ENCODE measurements around the gene PCBP4. TPM values are rescaled to one million over a fixed set of nuclear protein-coding genes. Genes with fewer than 3 reads are reported as not detected.

Gene PCBP4
- total RNA-seq, 1 experiment from 2014 or later = 45.8 TPM

- H3K4me1 ChIP-seq (ENCODE audit: insufficient read depth, low read length) = peaks cover 12% of the 10 kb centered on the region
- ChIA-PET CTCF (no interaction called here), POLR2A (ENCODE audit: unreplicated experiment) (no interaction called here)
- no peaks in the 10 kb centered on the region for H4K20me1 ChIP-seq (ENCODE audit: low read length)
- no peak overlapping the region for H3K4me2 ChIP-seq (ENCODE audit: low read length)
- DNase-seq (no peak), ATAC-seq (no peak)
- intact Hi-C loops (cut with micrococcal nuclease) = loop anchor here (2.0 kb wide), 1 partner anchor 25 kb away; the partner anchor contains the start of genes ABHD14A and ABHD14B
- no peak overlapping the region for H3K27ac ChIP-seq (ENCODE audit: low read length)
- no peaks in the 10 kb centered on the region for H3K27me3 ChIP-seq (ENCODE audit: low read length)
- H2AFZ ChIP-seq (ENCODE audit: low read length) = no peak overlapping the region
- H3K9me3 ChIP-seq (ENCODE audit: low read length) = no peaks in the 10 kb centered on the region
- no peak overlapping the region for H3K9ac ChIP-seq (ENCODE audit: low read length)
- no peaks in the 10 kb centered on the region for H3K9me2 ChIP-seq (replicated peaks; ENCODE audit: low read length)
- TF ChIP-seq CTCF (conservative IDR thresholded peaks at IDR 0.05; ENCODE audit: low read depth, low read length) = no peak
- TF ChIP-seq EZH2 (IDR thresholded peaks at IDR 0.05; ENCODE audit: low read length, unreplicated experiment) = no peak
- no peak for TF ChIP-seq EZH2phosphoT487 (IDR thresholded peaks at IDR 0.05; ENCODE audit: borderline replicate concordance, low read length)
- no TSS peak for BruUV-seq (replicated peaks)
- H3K36me3 ChIP-seq (ENCODE audit: low read depth, low read length) = peaks cover 5% of the 10 kb centered on the region
- no peak overlapping the region for H3K4me3 ChIP-seq (ENCODE audit: low read length)
- H3K79me2 ChIP-seq (ENCODE audit: low read length) = peaks cover 9% of the 10 kb centered on the region
- H3F3A ChIP-seq (ENCODE audit: low read length, unreplicated experiment) = peaks cover 2% of the 10 kb centered on the region
These were observed 32.6 kb upstream of the PCBP4 start for GRCh38 chr3:51999846-52000245.

- no TSS peak for BruUV-seq (replicated peaks)
- intact Hi-C loops (cut with micrococcal nuclease) = loop anchor here (1.0 to 2.0 kb wide), 2 partner anchors 15 to 24 kb away; partner anchors contain the start of genes ABHD14A, ABHD14B and ACY1
- ChIA-PET CTCF (no interaction called here), POLR2A (ENCODE audit: unreplicated experiment) (no interaction called here)
- no peak overlapping the region for H3K4me2 ChIP-seq (ENCODE audit: low read length)
- H3K27me3 ChIP-seq (ENCODE audit: low read length) = no peaks in the 10 kb centered on the region
- peaks cover 15% of the 10 kb centered on the region for H3K36me3 ChIP-seq (ENCODE audit: low read depth, low read length)
- H3K4me3 ChIP-seq (ENCODE audit: low read length) = no peak overlapping the region
- DNase-seq (no peak), ATAC-seq (no peak)
- no peak overlapping the region for H3K9ac ChIP-seq (ENCODE audit: low read length)
- H3K27ac ChIP-seq (ENCODE audit: low read length) = no peak overlapping the region
- 0 out of 2 replicates have a peak, but pooled peaks cover 4% of the 10 kb centered on the region for H4K20me1 ChIP-seq (ENCODE audit: low read length)
- H3K9me3 ChIP-seq (ENCODE audit: low read length) = no peaks in the 10 kb centered on the region
- H3F3A ChIP-seq (ENCODE audit: low read length, unreplicated experiment) = peaks cover 10% of the 10 kb centered on the region
- TF ChIP-seq CTCF (conservative IDR thresholded peaks at IDR 0.05; ENCODE audit: low read depth, low read length) = no peak
- no peak for TF ChIP-seq EZH2phosphoT487 (IDR thresholded peaks at IDR 0.05; ENCODE audit: borderline replicate concordance, low read length)
- TF ChIP-seq EZH2 (IDR thresholded peaks at IDR 0.05; ENCODE audit: low read length, unreplicated experiment) = no peak
- no peak overlapping the region for H2AFZ ChIP-seq (ENCODE audit: low read length)
- peaks cover 19% of the 10 kb centered on the region for H3K79me2 ChIP-seq (ENCODE audit: low read length)
- H3K9me2 ChIP-seq (replicated peaks; ENCODE audit: low read length) = no peaks in the 10 kb centered on the region
- peaks cover 22% of the 10 kb centered on the region for H3K4me1 ChIP-seq (ENCODE audit: insufficient read depth, low read length)
These were observed 31.5 kb upstream of the PCBP4 start for GRCh38 chr3:51998774-51999173.

- no TSS peak for BruUV-seq (replicated peaks)
- ATAC-seq (peak; percentile 68), DNase-seq (peak; percentile 92)
- Histone ChIP-seq H4K20me1 (ENCODE audit: low read length) (0 out of 2 replicates have a peak, but pooled peaks cover 4% of the 10 kb centered on the region), H3K27me3 (ENCODE audit: low read length) (no peaks in the 10 kb centered on the region), H3F3A (ENCODE audit: low read length, unreplicated experiment) (peaks cover 10% of the 10 kb centered on the region), H3K9ac (ENCODE audit: low read length) (no peak overlapping the region), H3K4me3 (ENCODE audit: low read length) (peak overlapping the region; percentile 6; the same call in 1 of the 2 replicates), H3K27ac (ENCODE audit: low read length) (peak overlapping the region; percentile 15; the same call in 1 of the 2 replicates), H2AFZ (ENCODE audit: low read length) (0 out of 2 replicates have a peak overlapping the region, but pooled peaks have one; percentile 5), H3K9me2 (replicated peaks; ENCODE audit: low read length) (no peaks in the 10 kb centered on the region), H3K4me2 (ENCODE audit: low read length) (peak overlapping the region; percentile 67), H3K9me3 (ENCODE audit: low read length) (no peaks in the 10 kb centered on the region), H3K36me3 (ENCODE audit: low read depth, low read length) (peaks cover 19% of the 10 kb centered on the region), H3K79me2 (ENCODE audit: low read length) (peaks cover 24% of the 10 kb centered on the region), H3K4me1 (ENCODE audit: insufficient read depth, low read length) (peaks cover 22% of the 10 kb centered on the region)
- CTCF ChIA-PET = interaction anchor here (0.5 to 1.0 kb wide), 6 partner anchors 15 to 1673 kb away, joined by 3 to 4 read pairs (median 3); partner anchors contain the start of gene ABHD14B
- TF ChIP-seq CTCF (conservative IDR thresholded peaks at IDR 0.05; ENCODE audit: low read depth, low read length) (no peak), EZH2 (IDR thresholded peaks at IDR 0.05; ENCODE audit: low read length, unreplicated experiment) (no peak), EZH2phosphoT487 (IDR thresholded peaks at IDR 0.05; ENCODE audit: borderline replicate concordance, low read length) (no peak)
- intact Hi-C loops (cut with micrococcal nuclease) = loop anchor here (1.0 to 2.0 kb wide), 2 partner anchors 15 to 23 kb away; partner anchors contain the start of genes ABHD14A, ABHD14B and ACY1
- POLR2A ChIA-PET (ENCODE audit: unreplicated experiment) = interaction anchor here (0.6 kb wide), 2 partner anchors 33 to 48 kb away, joined by 3 to 4 read pairs; no protein-coding TSS in a partner anchor
These were observed 30.8 kb upstream of the PCBP4 start for GRCh38 chr3:51997935-51998596.

Data from PC-3 (cell line).